LNCAP (cell line): ENCODE data around the gene GNB2.

Experiments
- CTCF ChIP-seq: fragments of 450-650 bp; IDR thresholded peaks from 2 replicates; pipeline ENCODE4 v1.5.1; 2017; ENCODE audit warnings: mild to moderate bottlenecking

Gene GNB2

GRCh38 chr7:100706672-100707311 is 33.3 kb downstream of the GNB2 start:
- TF ChIP-seq CTCF: no peak

- TF ChIP-seq CTCF: no peak
Observed at GRCh38 chr7:100708395-100708794, 34.9 kb downstream of the GNB2 start.

- no peak for TF ChIP-seq CTCF
Observed at GRCh38 chr7:100710452-100710851, 36.9 kb downstream of the GNB2 start.

DNA sequence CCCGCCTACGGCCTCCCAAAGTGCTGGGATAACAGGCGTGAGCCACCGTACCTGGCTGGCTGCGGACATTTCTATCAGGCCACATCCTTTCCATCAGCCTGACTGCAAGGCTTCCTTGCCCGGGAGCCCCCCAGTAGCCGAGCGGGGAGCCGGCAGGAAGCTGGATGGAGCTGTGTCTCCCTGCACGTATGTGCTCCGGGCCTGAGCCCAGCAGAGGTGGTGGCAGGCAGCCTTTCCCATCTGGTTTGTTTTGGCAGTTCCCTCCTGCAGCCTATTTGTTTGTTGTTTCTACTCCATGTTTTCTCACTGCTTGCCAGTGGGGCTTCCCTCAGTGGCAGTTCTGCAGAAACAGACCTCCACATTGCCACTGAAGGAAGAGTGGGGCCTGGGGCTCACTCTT is 37.8 kb downstream of the GNB2 start:
- no peak for TF ChIP-seq CTCF

- no peak for TF ChIP-seq CTCF
Observed at GRCh38 chr7:100714725-100715124, 41.2 kb downstream of the GNB2 start.

- no peak for TF ChIP-seq CTCF
Observed at GRCh38 chr7:100719523-100720278, 46.2 kb downstream of the GNB2 start.

GRCh38 chr7:100720279-100720670 is 46.7 kb downstream of the GNB2 start, which contains the start of gene EPO:
Gene EPO (plus strand): TSS chr7:100720468. CDS start chr7:100720981, 513 bp downstream.
- TF ChIP-seq CTCF: no peak
